ENCODE measurements around the gene KHDRBS2. TPM values are rescaled to one million over a fixed set of nuclear protein-coding genes. Genes with fewer than 3 reads are reported as not detected.

Gene KHDRBS2
- total RNA-seq, 1 donor = not detected

DNA sequence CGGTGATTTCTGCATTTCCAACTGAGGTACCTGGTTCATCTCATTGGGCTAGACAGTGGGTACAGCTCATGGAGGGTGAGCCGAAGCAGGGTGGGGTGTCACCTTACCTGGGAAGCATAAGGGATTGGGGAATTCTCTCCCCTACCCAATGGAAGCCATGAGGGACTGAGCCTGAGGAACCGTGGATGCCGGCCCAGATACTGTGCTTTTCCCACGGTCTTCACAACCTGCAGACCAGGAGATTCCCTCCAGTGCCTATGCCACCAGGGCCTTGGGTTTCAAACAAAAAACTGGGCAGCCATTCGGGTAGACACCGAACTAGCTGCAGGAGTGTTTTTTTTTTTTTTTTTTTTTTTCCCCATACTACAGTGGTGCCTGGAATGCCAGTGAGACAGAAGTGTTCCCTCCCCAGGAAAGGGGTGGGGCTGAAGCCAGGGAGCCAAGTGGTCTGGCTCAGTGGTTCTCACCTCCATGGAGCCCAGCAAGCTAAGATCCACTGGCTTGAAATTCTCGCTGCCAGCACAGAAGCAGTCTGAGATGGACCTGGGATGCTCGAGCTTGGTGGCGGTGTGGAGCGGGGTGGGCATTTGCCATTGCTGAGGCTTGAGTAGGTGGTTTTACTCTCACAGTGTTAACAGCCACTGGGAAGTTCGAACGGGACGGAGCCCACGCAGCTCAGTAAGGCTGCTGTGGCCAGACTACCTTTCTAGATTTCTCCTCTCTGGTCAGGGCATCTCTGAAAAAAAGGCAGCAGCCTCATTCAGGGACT is 416.2 kb downstream of the KHDRBS2 start:
- H3K4me3 ChIP-seq (ENCODE audit: low read depth, low read length) = no peak overlapping the region
- DNase-seq (ENCODE audit: low read depth) = no peak
- TF ChIP-seq, protein P1, sequence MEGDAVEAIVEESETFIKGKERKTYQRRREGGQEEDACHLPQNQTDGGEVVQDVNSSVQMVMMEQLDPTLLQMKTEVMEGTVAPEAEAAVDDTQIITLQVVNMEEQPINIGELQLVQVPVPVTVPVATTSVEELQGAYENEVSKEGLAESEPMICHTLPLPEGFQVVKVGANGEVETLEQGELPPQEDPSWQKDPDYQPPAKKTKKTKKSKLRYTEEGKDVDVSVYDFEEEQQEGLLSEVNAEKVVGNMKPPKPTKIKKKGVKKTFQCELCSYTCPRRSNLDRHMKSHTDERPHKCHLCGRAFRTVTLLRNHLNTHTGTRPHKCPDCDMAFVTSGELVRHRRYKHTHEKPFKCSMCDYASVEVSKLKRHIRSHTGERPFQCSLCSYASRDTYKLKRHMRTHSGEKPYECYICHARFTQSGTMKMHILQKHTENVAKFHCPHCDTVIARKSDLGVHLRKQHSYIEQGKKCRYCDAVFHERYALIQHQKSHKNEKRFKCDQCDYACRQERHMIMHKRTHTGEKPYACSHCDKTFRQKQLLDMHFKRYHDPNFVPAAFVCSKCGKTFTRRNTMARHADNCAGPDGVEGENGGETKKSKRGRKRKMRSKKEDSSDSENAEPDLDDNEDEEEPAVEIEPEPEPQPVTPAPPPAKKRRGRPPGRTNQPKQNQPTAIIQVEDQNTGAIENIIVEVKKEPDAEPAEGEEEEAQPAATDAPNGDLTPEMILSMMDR (IDR thresholded peaks at IDR 0.05; ENCODE audit: insufficient read depth, low read length) = no peak

DNA sequence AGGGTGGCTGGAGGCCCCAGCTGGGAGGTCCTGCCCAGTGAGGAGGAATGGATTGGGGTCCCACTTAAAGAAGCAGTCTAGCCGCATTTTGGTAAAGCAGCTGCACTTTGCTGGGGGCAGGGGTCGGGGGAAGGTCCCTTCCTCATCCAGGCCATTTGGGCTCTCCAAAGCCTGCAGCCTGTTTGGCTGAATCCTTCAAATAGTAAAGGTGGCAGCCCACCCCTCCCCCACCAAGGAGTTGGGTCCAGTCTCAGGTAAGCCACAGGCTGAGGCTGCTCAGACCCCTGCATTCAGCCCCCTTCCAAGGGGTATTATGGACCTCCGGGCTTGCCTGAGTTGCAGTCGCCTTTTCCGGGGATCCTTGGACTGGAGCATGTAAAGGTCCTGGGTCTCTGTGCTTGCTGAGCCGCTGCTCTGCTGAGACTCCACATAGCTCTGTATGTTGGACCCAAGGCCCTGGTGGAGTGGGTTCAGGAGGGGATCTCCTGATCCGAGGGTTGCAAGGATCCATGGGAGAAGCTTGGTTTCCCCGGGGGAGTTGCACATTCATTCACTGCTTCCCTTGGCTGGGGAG is 417.4 kb downstream of the KHDRBS2 start:
- H3K4me3 ChIP-seq (ENCODE audit: low read depth, low read length) = no peak overlapping the region
- no peak for DNase-seq (ENCODE audit: low read depth)
- TF ChIP-seq, protein P1 (IDR thresholded peaks at IDR 0.05; ENCODE audit: insufficient read depth, low read length) = no peak

DNA sequence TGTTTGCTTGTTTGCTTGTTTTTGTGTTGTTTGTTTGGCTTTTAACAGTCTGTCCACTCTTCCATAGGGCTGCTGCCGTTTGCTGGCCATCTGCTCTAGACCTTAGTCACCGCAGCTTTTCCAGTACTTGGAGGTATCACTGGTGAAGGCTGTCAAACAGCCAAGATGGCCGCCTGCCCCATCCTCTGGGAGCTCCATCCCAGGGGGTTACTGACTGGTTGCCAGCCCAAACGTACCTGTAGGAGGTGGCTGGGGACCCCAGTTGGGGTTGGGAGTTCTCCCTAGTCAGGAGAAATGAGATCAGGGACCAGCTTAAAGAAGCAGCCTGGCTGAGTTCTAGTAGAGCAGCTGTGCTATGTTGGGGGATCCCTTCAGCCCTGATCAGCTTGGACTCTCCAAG is 418.4 kb downstream of the KHDRBS2 start:
- DNase-seq (ENCODE audit: low read depth) = no peak
- TF ChIP-seq, protein P1 (IDR thresholded peaks at IDR 0.05; ENCODE audit: insufficient read depth, low read length) = no peak

DNA sequence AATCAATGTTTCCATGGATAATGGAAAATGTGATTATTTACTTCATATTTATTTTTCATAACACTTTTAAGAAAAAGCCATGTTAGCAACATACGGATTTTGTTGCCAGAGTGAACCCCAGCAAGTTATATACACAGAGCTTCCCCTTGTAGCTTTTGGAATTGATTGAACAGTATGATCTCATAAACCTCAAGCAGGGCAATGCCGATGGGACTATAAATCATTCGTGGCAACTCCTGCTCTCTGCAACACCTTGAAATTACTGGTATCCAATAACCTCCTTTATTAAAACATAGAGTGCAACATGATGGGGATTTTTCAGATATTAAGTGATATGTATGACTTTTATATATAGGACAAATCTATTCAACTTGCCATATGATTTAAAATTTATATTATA is 428.5 kb downstream of the KHDRBS2 start:
- no peak overlapping the region for H3K4me3 ChIP-seq (ENCODE audit: low read depth, low read length)
- DNase-seq (ENCODE audit: low read depth) = no peak
- TF ChIP-seq, protein P1 (IDR thresholded peaks at IDR 0.05; ENCODE audit: insufficient read depth, low read length) = no peak

More for the DNA sequence above, 418.4 kb downstream of the KHDRBS2 start:
- H3K4me3 ChIP-seq (ENCODE audit: low read depth, low read length) = no peak overlapping the region

DNA sequence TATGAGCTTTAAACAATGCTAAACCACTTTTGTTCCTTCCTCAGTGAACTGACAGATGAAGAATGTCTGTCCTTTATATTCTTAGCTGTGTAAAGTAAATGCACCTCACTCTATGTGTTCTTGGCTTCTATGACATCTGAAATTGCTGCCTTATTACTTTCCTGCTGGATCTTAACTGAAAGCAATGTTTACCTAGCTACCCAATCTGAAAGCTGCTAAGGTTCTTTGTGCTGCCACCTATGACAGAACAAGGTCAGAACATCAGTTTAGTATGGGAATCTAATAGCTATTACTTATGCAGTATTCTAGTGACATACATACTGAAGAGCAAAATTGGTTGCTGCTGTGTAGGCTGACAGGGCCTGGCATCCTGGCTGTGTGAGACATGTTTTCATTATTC is 444.1 kb downstream of the KHDRBS2 start:
- TF ChIP-seq, protein P1 (IDR thresholded peaks at IDR 0.05; ENCODE audit: insufficient read depth, low read length) = no peak
- H3K4me3 ChIP-seq (ENCODE audit: low read depth, low read length) = no peak overlapping the region
- DNase-seq (ENCODE audit: low read depth) = no peak

DNA sequence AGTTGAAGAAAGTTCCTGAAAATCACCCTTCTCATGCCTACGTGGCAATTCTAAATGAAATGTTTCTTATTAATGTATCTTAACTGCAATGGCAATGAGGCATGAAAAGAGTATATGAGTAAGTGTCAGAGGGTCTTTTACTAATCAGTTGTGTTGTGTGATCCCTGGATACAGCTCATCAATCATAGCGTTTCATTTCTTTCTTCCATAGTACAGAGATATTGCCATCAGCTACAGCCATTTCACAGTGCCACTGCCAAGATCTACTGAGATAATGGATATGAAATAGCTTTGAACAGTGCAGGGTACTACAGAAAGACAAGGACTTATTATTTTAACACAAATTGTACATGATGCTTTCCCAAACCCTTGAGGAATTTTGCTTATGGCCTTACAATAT is 450.8 kb downstream of the KHDRBS2 start:
- TF ChIP-seq, protein P1 (IDR thresholded peaks at IDR 0.05; ENCODE audit: insufficient read depth, low read length) = no peak
- DNase-seq (ENCODE audit: low read depth) = no peak
- H3K4me3 ChIP-seq (ENCODE audit: low read depth, low read length) = no peak overlapping the region

Data from fibroblast of the aortic adventitia (primary cell).